ENCODE data around the gene SLC38A11.

Gene SLC38A11

DNA sequence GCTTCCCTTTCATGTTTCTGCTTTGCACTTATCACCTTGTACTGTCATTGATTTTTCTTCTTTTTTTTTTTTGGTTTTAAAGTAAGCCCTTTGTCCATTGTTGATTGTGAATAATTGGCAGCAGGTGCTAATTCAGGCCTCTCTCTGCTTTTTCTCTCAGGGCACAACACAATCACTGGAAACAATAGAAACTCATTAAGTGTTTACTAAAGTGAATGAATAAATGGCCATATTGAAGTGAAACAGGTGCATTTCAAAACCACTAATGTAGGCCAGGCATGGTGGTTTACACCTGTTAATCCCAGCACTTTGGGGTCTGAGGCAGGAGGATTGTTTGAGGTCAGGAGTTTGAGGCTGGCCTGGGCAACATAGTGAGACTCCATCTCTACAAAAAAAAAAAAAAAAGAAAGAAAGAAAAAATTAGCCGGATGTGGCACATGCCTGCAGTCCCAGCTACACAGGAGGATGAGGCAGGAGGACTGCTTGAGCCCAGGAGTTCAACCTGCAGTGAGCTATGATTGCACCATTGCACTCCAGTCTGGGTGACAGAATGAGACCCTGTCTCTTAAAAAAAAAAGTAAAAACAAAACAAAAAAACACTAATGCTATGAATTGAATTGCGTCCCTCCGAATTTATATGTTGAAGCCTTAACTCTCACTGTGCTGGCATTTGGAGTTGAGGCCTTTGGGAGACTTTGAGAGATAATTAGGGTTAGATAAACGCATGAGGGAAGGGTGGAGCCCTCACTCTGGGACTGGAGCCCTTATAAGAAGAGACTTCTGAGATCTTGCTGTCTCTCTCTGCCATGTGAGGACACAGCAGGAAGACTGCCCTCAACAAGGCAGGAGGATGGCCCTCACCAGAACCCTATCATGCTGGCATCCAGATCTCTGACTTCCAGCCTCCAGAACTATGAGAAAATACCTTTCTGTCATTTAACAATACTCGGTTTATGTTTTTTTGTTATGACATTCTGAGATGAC is 19.9 kb downstream of the SLC38A11 start:
- TF ChIP-seq, protein P1, sequence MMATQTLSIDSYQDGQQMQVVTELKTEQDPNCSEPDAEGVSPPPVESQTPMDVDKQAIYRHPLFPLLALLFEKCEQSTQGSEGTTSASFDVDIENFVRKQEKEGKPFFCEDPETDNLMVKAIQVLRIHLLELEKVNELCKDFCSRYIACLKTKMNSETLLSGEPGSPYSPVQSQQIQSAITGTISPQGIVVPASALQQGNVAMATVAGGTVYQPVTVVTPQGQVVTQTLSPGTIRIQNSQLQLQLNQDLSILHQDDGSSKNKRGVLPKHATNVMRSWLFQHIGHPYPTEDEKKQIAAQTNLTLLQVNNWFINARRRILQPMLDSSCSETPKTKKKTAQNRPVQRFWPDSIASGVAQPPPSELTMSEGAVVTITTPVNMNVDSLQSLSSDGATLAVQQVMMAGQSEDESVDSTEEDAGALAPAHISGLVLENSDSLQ (IDR thresholded peaks at IDR 0.05), result no peak
- TF ChIP-seq CTBP1 (IDR thresholded peaks at IDR 0.05; ENCODE audit: borderline replicate concordance) (no peak), L3MBTL2 (conservative IDR thresholded peaks at IDR 0.05) (no peak), NFRKB (IDR thresholded peaks at IDR 0.05) (no peak), SUZ12 (IDR thresholded peaks at IDR 0.05) (no peak), LEF1 (IDR thresholded peaks at IDR 0.05; ENCODE audit: borderline replicate concordance) (no peak), ELF4 (IDR thresholded peaks at IDR 0.05) (no peak), TARDBP (IDR thresholded peaks at IDR 0.05) (no peak), ZNF384 (IDR thresholded peaks at IDR 0.05) (no peak), ARNT (IDR thresholded peaks at IDR 0.05) (no peak)
- CTCF ChIA-PET, result no interaction called here
- POLR2A ChIA-PET, result no interaction called here
- no peak for DNase-seq (ENCODE audit: extremely low spot score)

DNA sequence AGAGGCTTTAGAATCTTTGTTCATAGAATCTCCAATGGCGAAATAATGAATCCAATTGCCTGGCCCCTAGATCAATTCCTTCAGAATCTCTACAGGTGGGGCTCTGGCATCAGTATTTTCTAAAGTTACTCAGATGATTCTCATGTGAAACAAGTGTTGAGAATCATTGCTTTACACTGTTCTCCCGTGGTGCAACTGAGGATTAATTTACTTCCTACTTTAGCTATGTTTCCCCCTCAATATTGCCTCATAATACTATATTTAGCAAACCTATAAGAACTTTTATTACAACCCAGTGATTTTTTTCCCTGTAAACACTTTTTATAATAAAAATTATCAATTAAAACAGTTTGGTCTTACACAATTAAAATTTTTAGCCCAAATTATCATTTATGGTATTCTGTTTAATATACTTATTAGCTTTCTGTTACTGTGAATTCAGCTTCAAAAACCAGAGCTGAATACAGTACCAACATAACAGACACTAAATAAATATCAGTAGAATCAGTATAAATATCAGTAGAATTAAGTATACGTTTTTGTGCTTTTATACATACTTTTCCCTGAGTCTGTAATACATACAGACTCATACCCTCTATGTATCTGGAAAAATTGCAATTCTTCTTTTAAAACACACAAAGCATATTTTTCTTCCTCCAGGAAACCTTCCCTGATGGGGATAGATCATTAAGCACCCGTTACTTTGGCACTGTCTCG is 20.8 kb downstream of the SLC38A11 start:
- DNase-seq (ENCODE audit: extremely low spot score), result no peak
- CTCF ChIA-PET, result interaction anchor here (0.5 kb wide), 1 partner anchor 58 kb away, joined by 3 read pairs; no protein-coding TSS in a partner anchor
- no peak for TF ChIP-seq L3MBTL2 (conservative IDR thresholded peaks at IDR 0.05)
- no peak for TF ChIP-seq FOXK2 (IDR thresholded peaks at IDR 0.05)
- TF ChIP-seq SP1 (IDR thresholded peaks at IDR 0.05), result no peak
- TF ChIP-seq LEF1 (IDR thresholded peaks at IDR 0.05; ENCODE audit: borderline replicate concordance), result no peak
- TF ChIP-seq, protein P1 (IDR thresholded peaks at IDR 0.05), result no peak
- TF ChIP-seq TARDBP (IDR thresholded peaks at IDR 0.05), result no peak
- TF ChIP-seq HDGF (IDR thresholded peaks at IDR 0.05; ENCODE audit: borderline replicate concordance), result no peak
- no peak for TF ChIP-seq ZNF384 (IDR thresholded peaks at IDR 0.05)
- no peak for TF ChIP-seq ARNT (IDR thresholded peaks at IDR 0.05)
- TF ChIP-seq BHLHE40 (IDR thresholded peaks at IDR 0.05; ENCODE audit: borderline replicate concordance), result no peak
- TF ChIP-seq ELF4 (IDR thresholded peaks at IDR 0.05), result no peak
- POLR2A ChIA-PET, result no interaction called here

DNA sequence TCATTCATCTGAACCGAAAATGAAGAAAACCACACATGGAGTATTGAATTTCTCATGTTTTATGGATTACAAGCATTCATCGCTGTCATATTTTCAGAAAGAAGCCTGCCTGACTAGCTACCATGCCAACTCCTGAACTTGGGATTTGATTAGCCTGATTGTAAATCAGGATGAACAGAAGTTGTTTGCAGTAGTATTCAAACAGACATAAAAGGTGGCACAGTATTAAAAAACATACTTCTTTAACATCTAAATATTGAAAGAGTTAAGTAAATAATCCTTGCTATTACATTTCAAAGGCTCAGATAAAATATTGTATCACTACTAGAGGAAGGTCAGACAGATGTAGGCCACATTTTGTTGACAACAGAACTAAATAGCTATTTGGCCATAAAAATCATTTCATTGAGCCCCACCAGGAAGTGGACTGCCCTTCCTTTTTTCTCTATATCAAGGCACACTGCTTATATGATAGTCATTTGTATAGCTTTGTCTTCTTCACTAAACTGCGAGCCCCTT is 21.6 kb downstream of the SLC38A11 start:
- no peak for TF ChIP-seq CTBP1 (IDR thresholded peaks at IDR 0.05; ENCODE audit: borderline replicate concordance)
- TF ChIP-seq NFRKB (IDR thresholded peaks at IDR 0.05), result no peak
- no peak for TF ChIP-seq SP1 (IDR thresholded peaks at IDR 0.05)
- TF ChIP-seq SUZ12 (IDR thresholded peaks at IDR 0.05), result no peak
- no peak for TF ChIP-seq L3MBTL2 (conservative IDR thresholded peaks at IDR 0.05)
- TF ChIP-seq FOXK2 (IDR thresholded peaks at IDR 0.05), result no peak
- TF ChIP-seq FOXA1 (IDR thresholded peaks at IDR 0.05), result no peak
- no peak for TF ChIP-seq HDGF (IDR thresholded peaks at IDR 0.05; ENCODE audit: borderline replicate concordance)
- TF ChIP-seq, protein P1 (IDR thresholded peaks at IDR 0.05), result no peak
- TF ChIP-seq LEF1 (IDR thresholded peaks at IDR 0.05; ENCODE audit: borderline replicate concordance), result no peak
- no peak for TF ChIP-seq ZNF384 (IDR thresholded peaks at IDR 0.05)
- no peak for TF ChIP-seq TARDBP (IDR thresholded peaks at IDR 0.05)
- no peak for TF ChIP-seq ARNT (IDR thresholded peaks at IDR 0.05)
- no peak for TF ChIP-seq BHLHE40 (IDR thresholded peaks at IDR 0.05; ENCODE audit: borderline replicate concordance)
- no peak for TF ChIP-seq ELF4 (IDR thresholded peaks at IDR 0.05)
- no peak for TF ChIP-seq FOXM1 (IDR thresholded peaks at IDR 0.05; ENCODE audit: borderline replicate concordance)
- ChIA-PET POLR2A (no interaction called here), CTCF (interaction anchor here (0.5 kb wide), 1 partner anchor 59 kb away, joined by 3 read pairs; no protein-coding TSS in a partner anchor)
- DNase-seq (ENCODE audit: extremely low spot score), result no peak

DNA sequence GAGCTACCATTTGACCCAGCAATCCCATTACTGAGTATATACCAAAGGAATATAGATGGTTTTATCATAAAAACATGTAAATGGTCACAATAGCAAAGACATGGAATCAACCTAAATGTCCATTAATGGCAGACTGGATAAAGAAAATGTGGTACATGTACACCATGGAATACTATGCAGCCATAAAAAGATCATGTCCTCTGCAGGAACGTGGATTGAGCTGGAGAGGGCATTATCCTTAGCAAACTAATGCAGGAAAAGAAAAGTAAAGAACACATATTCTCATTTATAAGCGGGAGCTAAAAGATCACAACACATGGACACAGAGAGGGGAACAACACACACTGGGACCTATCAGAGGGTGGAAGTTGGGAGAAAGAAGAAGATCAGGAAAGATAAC is 22.9 kb downstream of the SLC38A11 start:
- CTCF ChIA-PET, result no interaction called here
- TF ChIP-seq SP1 (IDR thresholded peaks at IDR 0.05) (no peak), CTBP1 (IDR thresholded peaks at IDR 0.05; ENCODE audit: borderline replicate concordance) (no peak), L3MBTL2 (conservative IDR thresholded peaks at IDR 0.05) (no peak), FOXA1 (IDR thresholded peaks at IDR 0.05) (no peak), ELF4 (IDR thresholded peaks at IDR 0.05) (no peak), NFRKB (IDR thresholded peaks at IDR 0.05) (no peak)
- TF ChIP-seq, protein P1 (IDR thresholded peaks at IDR 0.05), result no peak
- POLR2A ChIA-PET, result no interaction called here
- DNase-seq (ENCODE audit: extremely low spot score), result no peak

DNA sequence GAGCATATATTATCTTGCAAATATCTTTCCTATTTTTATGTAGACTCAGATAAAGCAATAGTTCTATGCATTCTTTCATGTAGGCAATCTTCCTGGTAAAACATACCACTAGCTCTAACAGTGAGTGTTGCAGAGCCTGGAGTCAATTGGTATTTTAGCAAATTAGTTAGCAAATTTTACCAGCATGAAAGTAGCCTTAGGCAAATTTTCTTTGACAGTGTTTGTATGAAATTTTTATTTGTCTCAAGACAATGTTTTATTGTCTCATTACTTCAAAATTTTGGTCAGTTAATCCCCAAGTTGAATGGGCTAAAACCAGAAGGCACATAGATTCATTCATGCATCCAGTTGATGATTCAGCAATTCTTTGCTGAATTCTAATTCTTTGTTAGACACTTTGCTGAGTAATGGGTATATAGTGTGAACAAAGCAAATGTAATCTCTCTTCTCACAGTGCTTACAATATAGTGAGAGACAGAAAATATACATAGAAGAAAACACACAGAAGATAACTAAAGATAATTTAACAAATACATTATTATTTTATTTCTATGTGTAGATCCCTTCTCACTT is 27.1 kb downstream of the SLC38A11 start:
- TF ChIP-seq ARNT (IDR thresholded peaks at IDR 0.05) (no peak), FOXA1 (IDR thresholded peaks at IDR 0.05) (no peak)
- ChIA-PET CTCF (no interaction called here), POLR2A (no interaction called here)
- DNase-seq (ENCODE audit: extremely low spot score), result no peak
